K562 (cell line): Measurements from ENCODE around the gene SLC1A5. TPM values are rescaled to one million over a fixed set of nuclear protein-coding genes. Genes with fewer than 3 reads are reported as not detected.
A peak's percentile ranks its signal among the peaks of the same experiment; 100 is the strongest.

Experiments
- CHD1 ChIP-seq: fragments of 200-600 bp; sonication (generic); IDR thresholded peaks from one replicate; pipeline ENCODE4 v1.6.1; 2012; ENCODE audit warnings: mild to moderate bottlenecking, moderate library complexity, low read length, inconsistent platforms
- SIN3A ChIP-seq, 2 experiments: fragments of 150-350 bp in 1 of 2; IDR thresholded peaks; 2 replicates each; pipeline ENCODE4 v1.6.1; 2011 to 2016; ENCODE audit warnings: borderline replicate concordance in 2 of 2, low read depth in 2 of 2, low read length in 2 of 2, mild to moderate bottlenecking in 2 of 2, moderate library complexity in 2 of 2; ENCODE audit not compliant: control insufficient read depth in 1 of 2
- SRSF3 ChIP-seq: fragments of 200-400 bp; formaldehyde crosslinking; IDR thresholded peaks from 2 replicates; pipeline ENCODE4 v1.6.1; 2016; ENCODE audit warnings: mild to moderate bottlenecking, low read length, moderate library complexity; ENCODE audit not compliant: insufficient read depth
- TEAD2 ChIP-seq: fragments of 450-650 bp; IDR thresholded peaks from 2 replicates; pipeline ENCODE4 v1.6.1; 2016; ENCODE audit warnings: missing genetic modification characterization, control low read depth, missing compliant biosample characterization
- ZBED1 ChIP-seq: IDR thresholded peaks from 2 replicates; pipeline ENCODE4 v1.6.1; 2014
- ZNF239 ChIP-seq: fragments of 250-450 bp; sonication (Bioruptor Pico); IDR thresholded peaks from 2 replicates; pipeline ENCODE4 v1.4.0; 2020; ENCODE audit warnings: mild to moderate bottlenecking
- ZNF324 ChIP-seq: fragments of 250-450 bp; sonication (Bioruptor Pico); IDR thresholded peaks from 2 replicates; pipeline ENCODE4 v1.4.0; 2020; ENCODE audit warnings: mild to moderate bottlenecking
- ZNF644 ChIP-seq: fragments of 200-800 bp; sonication (Bioruptor generic); IDR thresholded peaks from 2 replicates; pipeline ENCODE4 v1.6.1; 2016; ENCODE audit warnings: low read depth, missing genetic modification characterization, missing compliant biosample characterization
- polyA plus RNA-seq, 8 experiments: library from polyadenylated mRNA; depleted of rRNA in 4 of 8; stranded (reverse) in 5 of 8; unstranded in 3 of 8; fragments of >200 nt; fragmentation: Nextera tagmentation in 2 of 8; fragmentation: Illumina TruSeq in 1 of 8; extraction: Ambion mirVana in 2 of 8; extraction: Trizol in 1 of 8; gene quantifications; 2 replicates each; pipeline versions ENCODE4 v1.2.1 to v1.2.3, GENCODE V29; 2011 to 2014; ENCODE audit warnings: inconsistent platforms in 1 of 8, missing spikeins in 1 of 8
- total RNA-seq, 7 experiments: library from RNA; depleted of rRNA in 6 of 7; stranded (reverse); fragments of >200 nt in 6 of 7; fragmentation: Illumina TruSeq in 2 of 7; extraction: Trizol in 2 of 7; gene quantifications; 2 replicates each; pipeline versions ENCODE4 v1.2.1 to v1.2.3, GENCODE V29; 2011 to 2021; ENCODE audit warnings: low replicate concordance in 1 of 7
- TF ChIP-seq, protein P1 (sequence below): fragments of 200-400 bp; formaldehyde crosslinking; IDR thresholded peaks from 2 replicates; pipeline ENCODE4 v1.6.1; 2017; ENCODE audit warnings: mild to moderate bottlenecking, low read depth, low read length, moderate library complexity
- TF ChIP-seq, protein P2 (sequence below), 2 experiments: fragments of 450-650 bp; IDR thresholded peaks; 2 replicates each; pipeline ENCODE4 v1.6.1; 2016
- TF ChIP-seq, protein P3 (sequence below): fragments of 450-650 bp; IDR thresholded peaks from 2 replicates; pipeline ENCODE4 v1.6.1; 2017; ENCODE audit warnings: antibody characterized with exemption
- TF ChIP-seq, protein P4 (sequence below), 2 experiments: fragments of 450-650 bp; IDR thresholded peaks; 2 replicates each; pipeline ENCODE4 v1.6.1; 2016; ENCODE audit warnings: mild to moderate bottlenecking in 2 of 2, borderline replicate concordance in 1 of 2, low read depth in 1 of 2, moderate library complexity in 1 of 2

Gene SLC1A5
- total and polyA plus RNA-seq, 9 of the 15 experiments (the other 6 are each of a cell fraction or from before 2014, with no cell fraction given), result 31.2 to 417 (median 134) TPM

DNA sequence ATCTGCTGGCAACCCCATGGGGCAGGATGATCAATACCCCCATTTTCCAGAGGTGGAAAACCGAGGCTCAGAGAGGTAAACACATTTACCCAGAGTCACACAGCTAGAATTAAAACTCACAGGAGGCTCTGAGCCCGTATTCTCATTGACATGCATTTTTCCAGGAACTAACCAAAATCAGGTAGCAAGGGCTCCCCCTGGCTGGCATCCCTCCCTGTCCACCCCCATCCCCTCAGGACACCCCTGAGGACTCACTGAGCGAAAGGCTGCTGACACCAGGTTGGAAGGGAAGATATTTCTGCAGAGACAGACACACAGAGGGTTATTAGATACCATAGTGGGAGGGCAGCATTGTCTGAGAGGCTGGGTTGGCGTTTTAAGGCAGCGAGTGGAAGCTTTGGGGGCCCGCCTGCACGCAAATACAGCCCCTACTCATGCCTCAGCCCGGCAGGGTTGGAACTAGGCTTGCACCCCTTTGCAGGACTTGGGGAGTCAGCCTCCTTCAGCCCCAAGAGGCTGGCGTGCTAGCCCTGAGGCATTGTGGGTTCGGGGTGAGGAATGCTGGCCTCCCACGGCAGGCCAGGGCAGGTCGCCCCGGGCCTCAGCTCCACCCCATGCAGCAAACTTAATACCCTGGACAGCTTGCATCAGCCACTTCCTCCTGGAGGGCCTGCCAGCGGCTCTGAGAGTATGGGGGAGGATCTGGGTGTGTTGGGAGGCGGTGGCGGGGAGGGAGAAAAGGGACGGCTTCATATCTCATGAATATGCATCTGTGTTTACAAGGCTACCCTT lies 3.9 kb downstream of the SLC1A5 start (continued):
- TF ChIP-seq ZBED1 (0 out of 2 replicates have a peak, but pooled peaks have one; percentile 30), SRSF3 (0 out of 2 replicates have a peak, but pooled peaks have one; percentile 62), ZNF644 (tag) (no peak), ZNF239 (CRISPR knock-in tag) (no peak), TEAD2 (tag) (0 out of 2 replicates have a peak, but pooled peaks have one; percentile 35), ZNF324 (CRISPR knock-in tag) (no peak), SIN3A (IDR thresholded peaks at IDR 0.05; ENCODE audit: borderline replicate concordance in 2 of 2, control insufficient read depth in 1 of 2, low read depth in 2 of 2, low read length in 2 of 2) (peak; percentile 41 to 82; a peak in 2 of 4 replicates), CHD1 (no peak)
- TF ChIP-seq, protein P1, sequence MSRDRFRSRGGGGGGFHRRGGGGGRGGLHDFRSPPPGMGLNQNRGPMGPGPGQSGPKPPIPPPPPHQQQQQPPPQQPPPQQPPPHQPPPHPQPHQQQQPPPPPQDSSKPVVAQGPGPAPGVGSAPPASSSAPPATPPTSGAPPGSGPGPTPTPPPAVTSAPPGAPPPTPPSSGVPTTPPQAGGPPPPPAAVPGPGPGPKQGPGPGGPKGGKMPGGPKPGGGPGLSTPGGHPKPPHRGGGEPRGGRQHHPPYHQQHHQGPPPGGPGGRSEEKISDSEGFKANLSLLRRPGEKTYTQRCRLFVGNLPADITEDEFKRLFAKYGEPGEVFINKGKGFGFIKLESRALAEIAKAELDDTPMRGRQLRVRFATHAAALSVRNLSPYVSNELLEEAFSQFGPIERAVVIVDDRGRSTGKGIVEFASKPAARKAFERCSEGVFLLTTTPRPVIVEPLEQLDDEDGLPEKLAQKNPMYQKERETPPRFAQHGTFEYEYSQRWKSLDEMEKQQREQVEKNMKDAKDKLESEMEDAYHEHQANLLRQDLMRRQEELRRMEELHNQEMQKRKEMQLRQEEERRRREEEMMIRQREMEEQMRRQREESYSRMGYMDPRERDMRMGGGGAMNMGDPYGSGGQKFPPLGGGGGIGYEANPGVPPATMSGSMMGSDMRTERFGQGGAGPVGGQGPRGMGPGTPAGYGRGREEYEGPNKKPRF, result no peak
- TF ChIP-seq, protein P2, sequence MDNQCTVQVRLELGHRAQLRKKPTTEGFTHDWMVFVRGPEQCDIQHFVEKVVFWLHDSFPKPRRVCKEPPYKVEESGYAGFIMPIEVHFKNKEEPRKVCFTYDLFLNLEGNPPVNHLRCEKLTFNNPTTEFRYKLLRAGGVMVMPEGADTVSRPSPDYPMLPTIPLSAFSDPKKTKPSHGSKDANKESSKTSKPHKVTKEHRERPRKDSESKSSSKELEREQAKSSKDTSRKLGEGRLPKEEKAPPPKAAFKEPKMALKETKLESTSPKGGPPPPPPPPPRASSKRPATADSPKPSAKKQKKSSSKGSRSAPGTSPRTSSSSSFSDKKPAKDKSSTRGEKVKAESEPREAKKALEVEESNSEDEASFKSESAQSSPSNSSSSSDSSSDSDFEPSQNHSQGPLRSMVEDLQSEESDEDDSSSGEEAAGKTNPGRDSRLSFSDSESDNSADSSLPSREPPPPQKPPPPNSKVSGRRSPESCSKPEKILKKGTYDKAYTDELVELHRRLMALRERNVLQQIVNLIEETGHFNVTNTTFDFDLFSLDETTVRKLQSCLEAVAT (IDR thresholded peaks at IDR 0.05), result peak; percentile 26 to 27; a peak in 2 of 4 replicates
- TF ChIP-seq, protein P3, sequence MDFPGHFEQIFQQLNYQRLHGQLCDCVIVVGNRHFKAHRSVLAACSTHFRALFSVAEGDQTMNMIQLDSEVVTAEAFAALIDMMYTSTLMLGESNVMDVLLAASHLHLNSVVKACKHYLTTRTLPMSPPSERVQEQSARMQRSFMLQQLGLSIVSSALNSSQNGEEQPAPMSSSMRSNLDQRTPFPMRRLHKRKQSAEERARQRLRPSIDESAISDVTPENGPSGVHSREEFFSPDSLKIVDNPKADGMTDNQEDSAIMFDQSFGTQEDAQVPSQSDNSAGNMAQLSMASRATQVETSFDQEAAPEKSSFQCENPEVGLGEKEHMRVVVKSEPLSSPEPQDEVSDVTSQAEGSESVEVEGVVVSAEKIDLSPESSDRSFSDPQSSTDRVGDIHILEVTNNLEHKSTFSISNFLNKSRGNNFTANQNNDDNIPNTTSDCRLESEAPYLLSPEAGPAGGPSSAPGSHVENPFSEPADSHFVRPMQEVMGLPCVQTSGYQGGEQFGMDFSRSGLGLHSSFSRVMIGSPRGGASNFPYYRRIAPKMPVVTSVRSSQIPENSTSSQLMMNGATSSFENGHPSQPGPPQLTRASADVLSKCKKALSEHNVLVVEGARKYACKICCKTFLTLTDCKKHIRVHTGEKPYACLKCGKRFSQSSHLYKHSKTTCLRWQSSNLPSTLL, result no peak
- TF ChIP-seq, protein P4, sequence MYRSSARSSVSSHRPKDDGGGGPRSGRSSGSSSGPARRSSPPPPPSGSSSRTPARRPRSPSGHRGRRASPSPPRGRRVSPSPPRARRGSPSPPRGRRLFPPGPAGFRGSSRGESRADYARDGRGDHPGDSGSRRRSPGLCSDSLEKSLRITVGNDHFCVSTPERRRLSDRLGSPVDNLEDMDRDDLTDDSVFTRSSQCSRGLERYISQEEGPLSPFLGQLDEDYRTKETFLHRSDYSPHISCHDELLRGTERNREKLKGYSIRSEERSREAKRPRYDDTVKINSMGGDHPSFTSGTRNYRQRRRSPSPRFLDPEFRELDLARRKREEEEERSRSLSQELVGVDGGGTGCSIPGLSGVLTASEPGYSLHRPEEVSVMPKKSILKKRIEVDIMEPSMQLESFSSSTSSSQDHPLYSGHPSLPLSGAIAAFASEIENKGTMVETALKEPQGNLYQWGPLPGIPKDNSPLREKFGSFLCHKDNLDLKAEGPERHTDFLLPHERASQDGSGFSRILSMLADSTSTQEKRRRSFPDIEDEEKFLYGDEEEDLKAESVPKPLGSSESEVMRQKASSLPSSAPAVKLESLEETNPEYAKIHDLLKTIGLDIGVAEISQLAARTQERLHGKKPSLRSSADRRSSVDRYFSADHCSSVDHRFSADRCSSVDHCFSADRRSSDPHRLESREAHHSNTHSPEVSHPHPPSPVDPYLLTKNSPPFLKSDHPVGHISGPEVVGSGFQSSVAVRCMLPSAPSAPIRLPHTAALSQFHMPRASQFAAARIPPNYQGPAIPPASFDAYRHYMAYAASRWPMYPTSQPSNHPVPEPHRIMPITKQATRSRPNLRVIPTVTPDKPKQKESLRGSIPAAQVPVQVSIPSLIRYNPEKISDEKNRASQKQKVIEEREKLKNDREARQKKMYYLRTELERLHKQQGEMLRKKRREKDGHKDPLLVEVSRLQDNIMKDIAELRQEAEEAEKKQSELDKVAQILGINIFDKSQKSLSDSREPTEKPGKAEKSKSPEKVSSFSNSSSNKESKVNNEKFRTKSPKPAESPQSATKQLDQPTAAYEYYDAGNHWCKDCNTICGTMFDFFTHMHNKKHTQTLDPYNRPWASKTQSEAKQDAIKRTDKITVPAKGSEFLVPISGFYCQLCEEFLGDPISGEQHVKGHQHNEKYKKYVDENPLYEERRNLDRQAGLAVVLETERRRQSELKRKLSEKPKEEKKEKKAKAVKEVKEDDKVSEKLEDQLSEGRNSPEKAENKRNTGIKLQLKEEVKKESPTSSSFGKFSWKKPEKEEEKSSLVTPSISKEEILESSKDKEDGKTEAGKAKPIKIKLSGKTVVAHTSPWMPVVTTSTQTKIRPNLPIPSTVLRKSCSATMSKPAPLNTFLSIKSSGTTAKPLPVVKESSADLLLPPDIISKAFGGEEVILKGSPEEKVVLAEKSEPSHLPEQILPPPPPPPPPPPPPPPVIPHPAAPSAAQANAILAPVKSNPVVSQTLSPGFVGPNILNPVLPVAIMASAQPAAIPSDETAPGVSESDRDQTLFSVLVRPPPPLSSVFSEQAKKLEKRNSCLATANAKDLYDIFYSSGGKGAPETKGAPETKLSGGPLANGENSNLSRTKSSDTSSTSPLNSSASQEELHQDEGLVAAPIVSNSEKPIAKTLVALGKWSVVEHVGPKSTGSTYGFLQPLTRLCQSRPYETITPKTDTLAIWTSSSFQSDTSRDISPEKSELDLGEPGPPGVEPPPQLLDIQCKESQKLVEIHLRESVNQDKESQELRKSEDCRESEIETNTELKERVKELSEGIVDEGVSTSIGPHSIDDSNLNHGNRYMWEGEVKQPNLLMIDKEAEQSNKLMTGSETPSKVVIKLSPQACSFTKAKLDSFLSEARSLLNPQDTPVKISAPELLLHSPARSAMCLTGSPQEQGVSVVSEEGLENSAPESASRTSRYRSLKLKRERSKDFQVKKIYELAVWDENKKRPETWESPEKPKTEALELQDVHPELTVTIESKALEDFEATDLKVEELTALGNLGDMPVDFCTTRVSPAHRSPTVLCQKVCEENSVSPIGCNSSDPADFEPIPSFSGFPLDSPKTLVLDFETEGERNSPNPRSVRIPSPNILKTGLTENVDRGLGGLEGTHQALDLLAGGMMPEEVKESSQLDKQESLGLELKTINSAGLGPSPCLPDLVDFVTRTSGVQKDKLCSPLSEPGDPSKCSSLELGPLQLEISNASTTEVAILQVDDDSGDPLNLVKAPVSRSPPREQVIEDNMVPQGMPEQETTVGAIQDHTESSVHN (IDR thresholded peaks at IDR 0.05; ENCODE audit: borderline replicate concordance in 1 of 2, low read depth in 1 of 2), result peak in 1 of 2 experiments; percentile 64; a peak in 1 of 4 replicates
